Measurements from ENCODE around the gene PPP6R3.
"Not testable (repeated sequence)": the region's sequence is repeated elsewhere in the genome, so short reads cannot be mapped to it uniquely, and the experiment has no call there.

Gene PPP6R3

GRCh38 chr11:68617925-68618809, 157.6 kb downstream of the PPP6R3 start:
- DNase-seq = no peak

- DNase-seq = no peak
Observed at GRCh38 chr11:68621826-68622225, 161.3 kb downstream of the PPP6R3 start.

GRCh38 chr11:68623706-68624105, 163.2 kb downstream of the PPP6R3 start:
- DNase-seq = not testable (repeated sequence)

GRCh38 chr11:68625069-68625468, 164.5 kb downstream of the PPP6R3 start:
- not testable (repeated sequence) for DNase-seq

DNA sequence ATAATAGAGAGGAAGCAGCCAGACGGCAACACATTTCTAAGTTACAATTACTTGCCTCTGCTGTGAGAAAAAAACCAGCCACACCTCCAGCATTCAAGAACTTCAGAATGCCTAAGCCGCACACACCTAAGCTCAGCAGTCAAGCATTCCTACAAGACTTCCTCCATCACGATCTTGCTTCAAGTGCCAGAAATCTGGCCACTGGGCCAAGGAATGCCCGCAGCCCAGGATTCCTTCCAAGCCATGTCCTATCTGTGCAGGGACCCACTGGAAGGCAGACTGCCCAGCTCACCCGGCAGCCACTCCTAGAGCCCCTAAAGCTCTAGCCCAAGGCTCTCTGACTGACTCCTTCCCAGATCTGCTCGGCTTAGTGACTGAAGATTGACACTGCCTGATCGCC, 165.7 kb downstream of the PPP6R3 start:
- not testable (repeated sequence) for DNase-seq

DNA sequence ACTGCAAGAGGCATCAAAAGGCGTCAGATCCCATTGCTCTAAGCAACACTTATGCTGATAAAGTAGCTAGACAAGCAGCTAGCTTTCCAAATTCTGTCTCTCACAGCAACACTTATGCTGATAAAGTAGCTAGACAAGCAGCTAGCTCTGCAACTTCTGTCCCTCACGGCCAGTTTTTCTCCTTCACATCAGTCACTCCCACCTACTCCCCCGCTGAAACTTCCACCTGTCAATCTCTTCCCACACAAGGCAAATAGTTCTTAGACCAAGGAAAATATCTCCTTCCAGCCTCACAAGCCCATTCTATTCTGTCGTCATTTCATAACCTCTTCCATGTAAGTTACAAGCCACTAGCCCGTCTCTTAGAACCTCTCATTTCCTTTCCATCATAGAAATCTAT, 168.3 kb downstream of the PPP6R3 start:
- DNase-seq = not testable (repeated sequence)

- DNase-seq = not testable (repeated sequence)
Observed at GRCh38 chr11:68632375-68632774, 171.8 kb downstream of the PPP6R3 start.

- no peak for DNase-seq
Observed at GRCh38 chr11:68632802-68633201, 172.2 kb downstream of the PPP6R3 start.

GRCh38 chr11:68634606-68635005, 174.1 kb downstream of the PPP6R3 start:
- DNase-seq = not testable (repeated sequence)

DNA sequence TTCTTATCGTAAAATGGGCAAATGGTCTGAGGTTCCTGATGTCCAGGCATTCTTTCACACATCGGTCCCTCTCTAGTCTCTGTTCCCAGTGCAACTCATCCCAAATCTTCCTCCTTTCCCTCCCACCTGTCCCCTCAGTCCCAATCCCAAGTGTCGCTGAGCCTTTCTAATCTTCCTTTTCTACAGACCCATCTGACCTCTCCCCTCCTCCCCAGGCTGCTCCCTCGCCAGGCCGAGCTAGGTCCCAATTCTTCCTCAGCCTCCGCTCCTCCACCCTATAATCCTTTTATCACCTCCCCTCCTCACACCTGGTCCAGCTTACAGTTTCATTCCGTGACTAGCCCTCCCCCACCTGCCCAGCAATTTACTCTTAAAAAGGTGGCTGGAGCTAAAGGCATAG, 174.6 kb downstream of the PPP6R3 start:
- DNase-seq = not testable (repeated sequence)

GRCh38 chr11:68635883-68636282, 175.3 kb downstream of the PPP6R3 start:
- not testable (repeated sequence) for DNase-seq

DNA sequence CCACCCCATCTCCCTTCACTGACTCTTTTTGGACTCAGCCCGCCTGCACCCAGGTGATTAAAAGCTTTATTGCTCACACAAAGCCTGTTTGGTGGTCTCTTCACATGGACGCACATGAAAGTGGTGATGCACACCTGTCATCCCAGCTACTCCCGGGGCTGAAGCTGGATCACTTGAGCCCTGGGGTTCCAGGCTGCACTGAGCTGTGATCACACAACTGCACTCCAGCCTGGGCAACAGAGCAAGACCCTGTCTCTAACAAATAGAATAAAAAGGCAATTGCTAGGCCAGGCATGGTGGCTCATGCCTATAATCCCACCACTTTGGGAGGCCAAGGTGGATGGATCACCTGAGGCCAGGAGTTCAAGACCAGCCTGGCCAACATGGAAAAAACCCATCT, 178.8 kb downstream of the PPP6R3 start:
- DNase-seq = not testable (repeated sequence)

GRCh38 chr11:68641880-68642279, 181.3 kb downstream of the PPP6R3 start:
- no peak for DNase-seq

- DNase-seq = no peak
Observed at GRCh38 chr11:68643585-68643984, 183.0 kb downstream of the PPP6R3 start.

GRCh38 chr11:68646832-68647231, 186.3 kb downstream of the PPP6R3 start:
- no peak for DNase-seq

DNA sequence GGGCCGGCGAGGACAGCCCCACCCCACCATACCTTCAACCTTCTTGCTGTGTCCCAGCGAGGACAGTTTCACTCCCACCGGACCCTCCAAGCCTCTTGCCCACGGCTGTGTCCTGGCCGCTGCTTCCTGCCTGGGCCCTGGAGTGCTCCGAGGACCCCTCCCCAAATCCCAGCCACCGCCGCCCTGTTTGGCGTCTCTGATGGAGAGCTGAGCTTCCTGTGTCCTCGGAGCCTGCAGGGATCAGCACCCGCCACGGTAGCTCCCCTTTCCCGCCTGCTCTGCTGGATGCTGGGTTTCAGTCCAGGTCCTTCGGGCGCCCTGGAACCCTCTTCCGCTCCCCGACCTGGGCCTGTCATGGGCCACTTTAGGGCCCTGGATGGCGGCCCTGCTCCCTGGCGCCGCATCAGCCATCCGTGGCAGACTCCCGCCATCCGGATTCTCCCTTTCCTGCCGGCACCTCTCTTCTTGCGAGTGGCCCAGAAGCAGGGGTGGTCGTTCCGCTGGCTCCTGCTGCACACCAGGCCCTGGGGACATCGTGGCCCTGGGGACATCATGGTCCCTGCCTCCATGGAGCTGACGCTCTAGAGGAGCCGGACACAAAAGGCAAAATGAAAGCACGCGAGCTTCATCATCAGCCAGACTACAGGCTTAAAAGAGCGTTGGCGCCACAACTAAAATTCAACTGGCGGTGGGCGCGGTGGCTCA, 189.5 kb downstream of the PPP6R3 start:
- no peak for DNase-seq

- no peak for DNase-seq
Observed at GRCh38 chr11:68650801-68651200, 190.2 kb downstream of the PPP6R3 start.

GRCh38 chr11:68651208-68651984, 190.8 kb downstream of the PPP6R3 start:
- no peak for DNase-seq

DNA sequence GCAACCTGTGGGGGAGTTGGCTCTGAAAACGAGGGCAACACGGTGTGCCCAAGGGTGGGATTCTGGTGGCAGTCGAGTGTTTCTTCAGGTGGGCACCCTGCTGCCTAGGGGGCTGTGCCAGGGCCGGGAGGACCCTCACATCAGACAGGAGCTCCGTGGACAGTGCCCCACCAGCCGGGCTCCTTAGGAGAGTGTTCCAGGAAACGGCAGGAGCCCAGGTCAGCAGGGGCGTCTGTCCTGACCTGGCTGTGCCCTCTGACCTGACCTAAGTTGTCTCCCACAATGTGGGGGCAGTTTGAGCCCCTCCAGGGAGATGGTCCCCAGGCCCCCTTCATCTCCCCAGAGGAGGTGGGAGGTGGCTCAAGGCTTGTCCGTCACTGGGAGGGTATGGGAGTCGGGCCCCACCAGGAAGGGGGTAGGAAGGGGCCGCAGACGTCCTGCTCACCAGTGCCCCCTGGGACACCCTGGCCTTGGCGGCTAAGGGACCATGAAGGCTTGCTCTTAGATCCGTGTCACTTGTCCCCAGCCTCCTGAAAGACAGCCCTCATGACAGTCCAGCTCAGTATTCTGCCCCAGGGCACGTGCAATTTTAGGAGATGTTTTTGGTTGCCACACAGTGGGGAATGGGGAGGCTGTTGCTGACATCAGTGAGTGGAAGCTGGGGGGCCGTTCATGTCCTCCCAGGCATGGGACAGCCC, 191.6 kb downstream of the PPP6R3 start:
- DNase-seq = no peak

- DNase-seq = no peak
Observed at GRCh38 chr11:68652683-68653156, 192.2 kb downstream of the PPP6R3 start.

DNA sequence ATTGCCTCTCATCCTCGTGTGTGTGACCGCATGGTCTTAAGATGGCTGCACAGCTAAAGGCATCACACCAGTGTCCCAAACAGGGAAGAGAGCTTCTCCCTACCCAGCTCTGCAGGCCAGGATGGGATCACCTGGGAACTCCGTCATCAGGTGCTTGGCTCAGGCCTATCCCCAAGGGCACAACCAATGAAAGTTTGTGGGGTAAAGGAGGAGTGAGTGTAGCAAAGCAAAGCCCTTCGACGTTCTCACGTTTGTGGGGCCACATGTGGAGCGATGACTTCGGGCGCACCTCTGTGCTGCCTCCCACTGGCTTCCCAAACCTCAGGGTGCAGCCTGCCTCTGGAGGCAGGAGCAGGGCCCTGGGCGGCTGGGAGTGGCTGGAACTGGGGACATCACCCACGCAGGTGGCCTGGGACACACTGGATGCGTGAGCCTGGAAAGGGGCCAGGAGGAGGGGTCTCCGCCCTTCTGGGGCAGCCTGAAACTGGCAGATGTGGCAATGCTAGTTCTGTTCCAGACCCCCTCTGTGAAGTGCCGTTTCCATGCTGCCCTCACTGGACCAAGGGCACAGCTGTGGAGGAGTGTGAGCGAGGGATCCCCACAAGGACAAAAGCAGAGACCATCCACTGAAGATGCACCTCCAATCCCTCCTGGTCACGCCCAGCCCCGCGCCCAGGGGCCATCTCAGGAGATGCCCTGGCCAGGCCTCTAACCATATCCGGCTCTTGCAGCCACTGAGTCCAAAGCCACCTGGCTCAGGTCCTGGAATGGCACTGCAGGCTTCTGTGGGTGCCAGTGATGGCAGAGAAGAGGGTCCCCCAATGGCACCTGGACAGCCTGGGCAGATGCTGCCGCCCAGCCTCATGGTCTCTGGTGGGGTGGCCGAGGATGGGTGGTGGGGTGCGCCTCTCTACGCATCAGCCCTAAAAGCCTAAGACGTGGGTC, 193.2 kb downstream of the PPP6R3 start:
- no peak for DNase-seq

Measured in activated gamma-delta T cell (primary cell).